HG03045 (cell line): ENCODE data around the gene SETD2.
"Not testable (repeated sequence)": the region's sequence is repeated elsewhere in the genome, so short reads cannot be mapped to it uniquely, and the experiment has no call there.

Experiments
- ATAC-seq: cut with Tn5 transposase; IDR thresholded peaks from one replicate; pipeline ENCODE4 v1.9.1; 2021; ENCODE audit warnings: mild to moderate bottlenecking, moderate library complexity; ENCODE audit not compliant: unreplicated experiment

SETD2 gene

GRCh38 chr3:47036145-47036544 is 127.8 kb downstream of the SETD2 start:
- no peak for ATAC-seq

- no peak for ATAC-seq
Measured at GRCh38 chr3:47035645-47036044, 128.3 kb downstream of the SETD2 start.

- no peak for ATAC-seq
Measured at GRCh38 chr3:47034868-47035489, 128.9 kb downstream of the SETD2 start.

- not testable (repeated sequence) for ATAC-seq
Measured at GRCh38 chr3:47031041-47031440, 132.9 kb downstream of the SETD2 start.

- ATAC-seq = no peak
Measured at GRCh38 chr3:47028667-47029066, 135.2 kb downstream of the SETD2 start.

- no peak for ATAC-seq
Measured at GRCh38 chr3:47028146-47028545, 135.8 kb downstream of the SETD2 start.

- ATAC-seq = not testable (repeated sequence)
Measured at GRCh38 chr3:47026432-47026831, 137.5 kb downstream of the SETD2 start.

- ATAC-seq = no peak
Measured at GRCh38 chr3:47024932-47025331, 139.0 kb downstream of the SETD2 start.

- no peak for ATAC-seq
Measured at GRCh38 chr3:47022641-47023071, 141.3 kb downstream of the SETD2 start.

- no peak for ATAC-seq
Measured at GRCh38 chr3:47020311-47020710, 143.6 kb downstream of the SETD2 start.

- ATAC-seq = peak; percentile 60
Measured at GRCh38 chr3:47019201-47019600, 144.7 kb downstream of the SETD2 start.

- ATAC-seq = no peak
Measured at GRCh38 chr3:47018269-47018611, 145.7 kb downstream of the SETD2 start.

GRCh38 chr3:47017504-47018268 is 146.2 kb downstream of the SETD2 start:
- no peak for ATAC-seq

GRCh38 chr3:47016934-47017435 is 146.9 kb downstream of the SETD2 start:
- ATAC-seq = no peak

- ATAC-seq = no peak
Measured at GRCh38 chr3:47016086-47016933, 147.6 kb downstream of the SETD2 start.

GRCh38 chr3:47015151-47015550 is 148.8 kb downstream of the SETD2 start:
- no peak for ATAC-seq

- ATAC-seq = no peak
Measured at GRCh38 chr3:47014036-47014435, 149.9 kb downstream of the SETD2 start.

GRCh38 chr3:47013231-47013630 is 150.7 kb downstream of the SETD2 start:
- no peak for ATAC-seq

- ATAC-seq = no peak
Measured at GRCh38 chr3:47012342-47013230, 151.3 kb downstream of the SETD2 start.

- ATAC-seq = no peak
Measured at GRCh38 chr3:47011371-47011770, 152.5 kb downstream of the SETD2 start.
